Fibroblast of skin of back (primary cell): ENCODE data around the gene SMKR1. TPM values are rescaled to one million over a fixed set of nuclear protein-coding genes. Genes with fewer than 3 reads are reported as not detected.
"Not testable (repeated sequence)": the region's sequence is repeated elsewhere in the genome, so short reads cannot be mapped to it uniquely, and the experiment has no call there.

ENCODE experiments used
- DNase-seq: peaks from one replicate; pipeline ENCODE4 v3.0.0-alpha.2; 2013
- polyA plus RNA-seq, 2 experiments: library from polyadenylated mRNA; unstranded; fragments of 120-200 nt; gene quantifications; one replicate each; pipeline ENCODE4 v1.2.1, GENCODE V29; 2013; ENCODE audit not compliant: insufficient read length in 2 of 2

Gene SMKR1
- not detected for polyA plus RNA-seq (2013, experiment 1 of 2; ENCODE audit: insufficient read length)
- polyA plus RNA-seq (2013, experiment 2 of 2; ENCODE audit: insufficient read length), result not detected

DNA sequence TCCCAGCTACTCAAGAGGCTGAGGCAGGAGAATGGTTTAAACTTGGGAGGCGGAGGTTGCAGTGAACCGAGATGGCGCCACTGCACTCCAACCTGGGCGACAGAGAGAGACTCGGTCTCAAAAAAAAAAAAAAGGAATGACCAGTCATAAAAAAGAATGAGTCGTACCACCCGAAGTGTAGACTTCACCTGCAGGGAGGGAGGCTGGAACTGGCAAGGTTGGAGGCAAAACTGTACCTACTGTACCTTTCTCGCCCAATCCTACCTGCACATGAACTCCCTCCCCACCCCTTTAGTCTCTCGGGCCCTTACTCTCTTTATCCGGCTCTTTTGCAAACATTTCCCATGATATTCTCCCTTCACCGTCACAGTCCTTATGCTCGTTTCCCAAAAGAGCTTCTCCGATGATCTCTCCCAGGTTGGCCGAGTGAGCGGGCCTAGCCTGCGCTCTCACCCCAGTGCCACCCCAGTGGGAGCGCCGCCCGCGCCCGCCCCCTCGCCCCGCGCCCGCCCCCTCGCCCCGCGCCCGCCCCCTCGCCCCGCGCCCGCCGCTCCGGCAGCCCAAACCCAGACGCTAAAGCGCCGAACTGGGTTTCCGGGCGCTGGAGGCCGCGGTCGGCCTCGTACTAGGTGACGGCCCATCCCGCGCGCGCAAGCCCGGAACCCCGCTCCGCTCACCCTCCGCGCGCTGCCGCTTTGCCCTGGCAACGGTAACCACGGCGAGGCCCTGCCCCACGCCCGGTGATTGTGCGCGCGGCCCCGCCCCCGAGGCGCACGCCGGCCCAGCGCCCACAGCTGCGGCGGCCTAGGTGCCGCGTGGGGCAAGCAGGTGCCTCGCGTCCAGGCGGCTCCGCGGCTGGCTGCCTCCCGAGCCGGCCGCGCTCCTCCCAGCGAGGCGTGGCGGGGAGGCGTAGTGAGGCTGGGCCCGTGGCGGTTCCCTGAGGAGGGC, at the start of gene SMKR1:
TSS of gene SMKR1 (plus strand) at position 772 of the 948 bp plus-strand sequence. CDS start 294 bp downstream, outside the sequence.
- peak; percentile 49 for DNase-seq

DNA sequence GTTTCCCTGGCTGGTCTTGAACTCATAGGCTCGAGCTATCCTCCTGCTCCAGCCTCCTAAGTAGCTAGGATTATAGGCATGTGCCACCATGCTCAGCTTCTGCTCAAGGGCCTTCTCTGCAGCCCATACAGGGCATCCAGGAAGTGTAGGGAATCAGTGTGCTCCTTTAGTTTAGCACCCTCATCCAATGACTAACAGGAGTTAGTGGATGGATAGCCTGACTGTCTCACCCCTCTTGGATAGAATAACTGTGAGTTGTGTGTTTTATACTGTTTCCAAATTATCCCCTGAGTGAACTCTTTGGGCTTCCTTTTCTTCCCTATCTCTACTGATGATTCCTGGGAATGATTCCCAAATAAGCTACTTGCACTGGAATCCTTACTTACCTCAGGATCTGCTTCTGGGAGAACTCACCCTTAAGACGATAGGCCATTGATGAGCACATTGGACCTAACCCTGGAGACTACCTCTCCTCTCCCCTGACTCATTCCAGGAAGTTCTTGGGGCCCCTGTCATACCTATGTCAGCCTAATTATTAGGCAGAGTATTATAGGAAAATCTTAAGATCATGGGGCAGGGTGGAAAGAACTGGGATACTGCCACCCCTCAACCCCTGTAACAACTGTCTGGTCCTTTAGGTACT, 49.6 kb upstream of the SMKR1 start:
- DNase-seq, result no peak

DNA sequence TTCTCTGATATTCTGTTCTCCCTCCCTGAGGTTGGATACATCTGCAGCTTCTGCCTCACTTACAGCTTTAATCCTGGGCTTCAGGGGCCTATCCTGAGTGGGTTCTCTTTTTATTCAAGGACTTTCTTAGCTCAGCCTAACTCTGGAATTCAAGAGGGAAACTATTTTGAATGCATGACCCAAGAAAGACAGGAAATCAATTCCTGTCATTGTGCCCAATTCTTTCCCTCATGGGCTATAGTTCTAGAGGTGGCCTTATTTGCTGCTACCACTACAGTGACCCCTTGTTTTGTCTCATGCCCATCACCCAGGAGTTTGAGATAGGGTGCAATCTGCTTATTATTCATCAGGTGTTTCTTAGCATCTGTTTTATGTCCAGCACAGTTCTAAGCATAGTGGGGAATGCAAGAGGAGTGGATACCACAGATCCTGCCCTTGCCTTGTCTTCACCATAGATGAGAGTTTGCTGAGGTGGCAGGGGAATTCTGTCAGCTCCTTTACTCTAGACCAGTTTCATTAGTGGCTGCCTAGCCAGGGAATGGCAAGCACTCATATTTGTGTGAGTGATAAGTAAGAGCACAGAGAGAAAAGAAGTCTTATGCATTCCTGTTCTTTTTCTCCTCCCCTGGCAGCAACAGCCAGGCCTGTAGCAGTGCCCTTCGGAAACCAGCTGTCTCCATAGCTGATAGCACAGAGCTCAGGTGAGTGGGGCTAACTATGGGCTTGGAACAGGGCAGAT, 48.7 kb upstream of the SMKR1 start:
- no peak for DNase-seq

DNA sequence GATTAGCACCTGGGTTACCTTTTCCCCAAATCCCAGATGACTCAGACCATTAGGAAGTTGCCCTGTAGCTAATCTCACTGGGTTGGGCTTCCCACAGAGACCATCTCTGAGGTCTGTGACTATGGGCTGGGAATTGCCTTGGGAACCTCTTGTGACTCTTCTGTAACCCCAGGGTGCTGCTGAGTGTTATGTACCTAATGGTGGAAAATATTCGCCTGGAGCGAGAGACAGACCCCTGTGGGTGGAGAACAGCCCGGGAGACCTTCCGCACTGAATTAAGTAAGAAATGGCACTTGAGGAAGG, 48.1 kb upstream of the SMKR1 start:
- no peak for DNase-seq

DNA sequence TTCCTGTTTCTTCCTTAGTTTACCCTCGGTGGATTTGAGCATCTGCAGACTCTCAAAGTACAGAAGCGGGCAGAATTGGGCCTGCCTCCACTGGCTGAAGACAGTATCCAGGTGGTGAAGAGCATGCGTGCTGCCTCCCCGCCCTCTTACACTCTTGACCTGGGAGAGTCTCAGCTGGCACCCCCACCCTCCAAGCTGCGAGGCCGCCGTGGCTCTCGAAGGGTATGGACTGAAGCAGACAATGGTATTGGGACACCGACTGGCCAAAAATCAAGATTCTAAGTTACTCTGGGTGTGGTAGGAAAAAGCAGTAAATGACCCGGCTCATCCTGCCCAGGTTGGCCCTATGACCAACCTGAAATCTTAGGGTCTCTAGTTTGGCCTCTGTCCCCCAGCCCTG, 45.9 kb upstream of the SMKR1 start:
- DNase-seq, result no peak

DNA sequence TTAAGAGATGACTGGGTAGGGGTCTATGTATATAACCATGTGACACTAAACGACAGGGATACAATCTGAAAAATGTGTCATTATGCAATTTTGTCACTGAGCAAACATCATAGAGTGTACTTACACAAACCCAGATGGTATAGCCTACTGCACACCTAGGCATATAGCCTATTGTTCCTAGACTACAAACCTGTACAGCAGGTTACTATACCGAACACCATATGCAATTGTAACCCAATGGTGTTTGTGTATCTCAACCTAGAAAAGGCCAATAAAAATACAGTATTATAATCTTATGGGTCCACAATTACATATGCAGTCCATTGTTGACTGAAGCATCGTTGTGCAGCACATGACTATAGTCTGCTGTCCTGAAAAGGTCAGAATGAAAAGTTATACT, 45.2 kb upstream of the SMKR1 start:
- DNase-seq, result no peak

DNA sequence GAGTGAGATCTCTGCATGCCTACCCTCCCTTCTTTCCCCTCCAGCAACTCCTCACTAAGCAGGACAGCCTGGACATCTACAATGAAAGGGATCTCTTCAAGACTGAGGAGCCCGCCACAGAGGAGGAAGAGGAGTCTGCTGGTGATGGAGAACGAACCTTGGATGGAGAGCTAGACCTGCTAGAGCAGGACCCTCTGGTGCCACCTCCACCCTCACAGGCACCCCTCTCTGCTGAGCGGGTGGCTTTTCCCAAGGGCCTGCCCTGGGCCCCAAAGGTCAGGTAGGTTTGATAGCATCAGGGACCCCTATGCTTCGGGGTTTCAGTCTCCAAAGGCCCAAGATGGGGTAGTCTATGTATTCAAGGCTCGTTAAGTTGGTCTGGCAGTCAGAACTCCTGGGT, 44.2 kb upstream of the SMKR1 start:
- DNase-seq, result no peak

DNA sequence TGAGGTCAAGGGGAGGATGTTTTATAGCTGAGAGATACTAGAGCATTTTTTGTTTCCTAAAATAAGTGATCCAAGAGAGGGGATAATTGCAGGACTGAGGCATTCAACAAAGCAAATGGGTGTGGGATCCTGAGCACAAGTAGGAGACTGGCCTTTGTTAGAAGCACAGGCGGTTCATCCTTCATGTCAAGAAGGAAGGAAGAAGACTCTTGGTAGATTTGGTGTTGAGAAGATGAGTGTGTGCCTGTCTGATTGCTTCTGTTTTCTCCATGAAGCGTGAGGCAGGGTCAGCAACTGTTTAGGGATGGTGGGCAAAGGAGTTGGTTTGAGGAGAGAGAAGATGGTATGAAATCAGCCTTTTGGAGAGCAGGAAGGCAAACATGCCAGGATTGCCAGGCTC, 40.5 kb upstream of the SMKR1 start:
- DNase-seq, result no peak

DNA sequence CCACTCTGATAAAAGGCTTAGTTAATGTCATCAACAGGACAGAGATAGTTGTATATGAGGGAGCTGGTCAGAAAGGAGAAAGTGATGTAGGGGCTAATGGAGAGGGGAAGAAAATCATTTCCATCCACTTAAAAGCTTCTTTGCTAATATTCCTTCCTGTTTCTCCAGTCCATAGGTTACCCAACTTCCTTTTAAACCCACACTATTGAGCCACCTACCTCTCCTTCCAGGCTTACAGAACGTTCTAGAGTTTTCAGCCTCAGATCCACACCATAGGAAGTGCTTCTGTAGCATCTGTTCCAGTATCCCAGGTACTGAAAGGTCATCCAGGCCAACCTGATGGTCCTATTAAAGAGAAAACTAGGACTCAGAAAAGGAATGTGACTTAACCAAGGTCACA, 39.9 kb upstream of the SMKR1 start:
- no peak for DNase-seq

DNA sequence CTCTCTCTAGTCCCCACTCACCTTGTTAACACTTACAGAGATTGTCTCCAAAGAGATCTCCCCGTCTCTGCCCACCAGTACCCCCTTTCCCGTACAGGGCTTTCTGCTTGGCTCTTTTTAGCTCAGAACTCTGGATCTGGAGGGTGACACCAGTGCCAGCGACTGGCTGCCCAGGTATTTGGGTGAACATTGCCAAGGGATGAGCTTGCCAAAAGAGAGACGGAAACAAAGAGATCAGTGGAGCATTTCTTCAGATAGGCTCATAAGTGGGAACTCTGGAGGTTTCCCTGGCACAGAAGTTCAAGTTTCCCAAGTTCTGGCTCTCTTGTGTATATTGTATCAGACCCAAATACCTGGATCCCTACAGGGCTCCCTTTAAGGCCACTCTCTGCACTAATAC, 38.1 kb upstream of the SMKR1 start:
- DNase-seq, result no peak

DNA sequence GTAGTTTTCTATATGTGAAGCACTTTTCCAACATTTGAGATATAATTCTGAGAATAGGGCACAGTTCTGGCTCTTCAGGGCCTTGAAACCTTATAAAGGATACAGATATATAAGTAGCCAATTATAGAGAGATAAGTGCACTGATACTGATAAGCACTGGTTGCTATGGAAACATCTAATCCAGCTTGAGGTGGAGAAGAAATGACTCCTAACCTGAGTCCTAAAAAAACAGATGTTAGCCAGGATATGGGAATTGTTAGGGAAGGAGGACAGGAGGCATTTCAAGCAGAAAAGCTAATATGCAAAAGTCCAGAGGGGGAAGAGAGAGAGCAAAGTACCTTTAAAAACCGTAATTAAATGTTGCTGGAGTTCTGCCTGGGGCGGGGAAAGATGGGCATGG, 37.3 kb upstream of the SMKR1 start:
- no peak for DNase-seq

DNA sequence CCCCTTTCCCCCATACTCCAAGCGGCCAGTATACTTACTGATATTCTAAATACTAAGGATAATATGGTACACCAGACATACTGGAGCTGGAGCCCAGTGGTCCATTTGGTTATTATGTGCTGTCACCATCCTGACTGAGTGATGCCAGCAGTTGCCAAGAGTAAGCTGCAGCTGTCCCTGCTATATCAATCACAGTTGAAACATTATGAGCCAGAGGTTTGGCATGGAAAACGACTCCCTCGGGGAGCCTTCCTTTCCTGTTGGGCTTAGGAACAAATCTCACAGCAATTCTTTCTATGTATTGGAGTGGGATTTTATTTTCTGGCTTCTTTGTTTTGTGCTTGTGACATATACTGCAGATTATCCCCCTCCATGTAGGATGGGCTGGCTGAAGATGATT, 35.5 kb upstream of the SMKR1 start:
- peak; percentile 22 for DNase-seq

DNA sequence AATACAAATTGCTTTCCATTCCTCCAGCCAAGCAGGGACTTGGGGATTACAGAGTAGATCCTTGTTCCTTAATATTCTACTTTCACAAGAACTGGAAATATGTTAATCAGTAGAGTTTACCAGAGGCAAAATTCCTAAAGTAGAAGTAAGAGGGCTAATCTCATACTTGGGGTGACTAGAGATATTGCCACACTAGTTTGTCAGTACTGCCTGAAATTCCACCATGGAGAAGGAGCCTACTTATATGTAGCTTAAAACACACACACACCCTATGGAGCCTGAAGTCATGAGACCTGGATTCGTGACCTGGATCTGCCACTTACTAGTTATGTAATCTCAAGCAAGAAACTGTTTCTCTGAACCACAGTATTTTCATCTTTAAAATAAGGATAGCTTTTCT, 34.2 kb upstream of the SMKR1 start:
- peak; percentile 43 for DNase-seq

DNA sequence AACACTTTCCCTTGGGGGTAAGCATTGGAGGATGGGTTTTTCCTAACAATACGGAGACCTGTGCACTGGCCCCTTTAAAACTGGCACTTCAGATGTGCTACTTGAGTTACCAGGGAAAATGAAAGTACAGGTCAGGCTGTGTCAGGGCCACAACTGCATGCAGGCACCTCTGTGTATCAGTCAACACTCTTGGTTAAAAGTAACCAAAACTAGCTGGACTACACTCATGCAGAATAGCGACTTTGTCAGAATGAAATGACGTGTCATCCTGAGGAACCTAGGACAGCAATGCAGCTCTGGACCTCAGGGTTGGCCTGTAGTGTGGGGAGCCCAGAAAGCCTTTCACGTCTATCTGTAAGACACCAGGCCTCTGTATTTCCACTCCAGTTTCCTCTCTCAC, 33.8 kb upstream of the SMKR1 start:
- DNase-seq, result no peak

DNA sequence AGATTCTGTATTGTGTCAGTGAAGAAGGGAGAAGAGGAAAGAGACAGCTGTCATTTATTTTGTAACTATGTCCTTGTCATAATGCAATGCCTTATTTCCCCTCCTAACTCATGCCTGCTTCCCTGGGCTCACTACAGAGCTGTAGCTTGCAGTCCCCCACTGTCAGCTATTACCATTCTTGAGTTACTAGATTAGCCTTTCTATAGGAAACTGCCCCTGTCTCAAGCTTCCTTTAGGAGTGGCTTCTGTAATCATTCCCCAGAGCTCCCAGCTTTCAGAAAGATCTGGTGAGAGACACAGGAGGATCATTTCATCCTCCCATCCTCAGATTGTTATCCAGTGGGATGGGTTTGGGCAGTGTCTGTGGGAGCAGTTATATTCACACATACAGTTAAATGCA, 32.4 kb upstream of the SMKR1 start:
- DNase-seq, result no peak

DNA sequence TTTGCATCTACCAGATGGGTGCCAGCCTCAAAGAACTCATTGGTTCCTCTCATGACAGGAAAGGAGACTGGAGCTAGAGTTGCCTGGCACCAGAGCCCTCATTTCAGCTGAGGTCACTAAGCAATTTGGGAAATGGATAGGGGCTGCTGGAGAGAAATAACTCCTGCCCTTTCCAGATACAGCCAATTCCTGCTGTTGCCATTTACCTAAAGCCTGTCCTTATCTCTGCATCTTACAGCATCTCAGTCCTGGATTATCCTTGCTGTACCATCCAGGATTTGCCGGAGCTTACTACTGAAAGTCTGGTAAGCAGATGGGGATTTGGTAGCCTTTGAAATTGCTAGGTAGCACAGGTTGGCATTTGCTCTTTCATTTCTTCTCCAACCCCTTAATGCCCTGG, 31.9 kb upstream of the SMKR1 start:
- DNase-seq, result no peak

DNA sequence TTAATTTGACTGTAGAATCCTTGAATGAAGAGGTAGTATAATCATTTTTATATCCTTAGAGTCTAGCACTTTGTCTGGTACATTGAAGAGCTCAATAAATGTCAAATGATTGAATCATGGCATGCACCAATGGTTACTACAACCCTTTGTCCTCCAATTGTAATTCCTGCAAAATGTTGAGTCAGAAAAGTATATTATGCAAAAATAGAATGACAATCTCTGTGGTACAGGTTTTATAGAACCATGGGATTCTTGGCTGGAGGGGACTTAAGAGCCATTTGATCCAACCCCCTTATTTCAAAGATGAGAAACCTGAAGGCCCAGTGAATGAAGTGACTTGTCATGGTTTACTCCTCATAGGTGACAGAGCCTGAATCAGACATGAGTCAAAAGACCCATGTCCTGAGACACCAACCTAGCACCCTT, 30.9 kb upstream of the SMKR1 start:
- no peak for DNase-seq

DNA sequence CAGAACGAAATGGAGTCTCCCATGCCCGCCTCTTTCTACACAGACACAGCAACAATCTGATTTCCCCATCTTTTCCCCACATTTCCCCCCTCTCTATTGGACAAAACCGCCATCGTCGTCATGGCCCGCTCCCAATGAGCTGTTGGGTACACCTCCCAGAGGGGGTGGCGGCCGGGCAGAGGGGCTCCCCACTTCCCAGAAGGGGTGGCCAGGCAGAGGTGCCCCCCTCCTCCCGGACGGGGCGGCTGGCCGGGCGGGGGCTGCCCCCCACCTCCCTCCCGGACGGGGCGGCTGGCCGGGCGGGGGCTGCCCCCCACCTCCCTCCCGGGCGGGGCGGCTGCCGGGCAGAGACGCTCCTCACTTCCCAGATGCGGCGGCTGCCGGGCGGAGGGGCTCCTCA, 26.4 kb upstream of the SMKR1 start:
- DNase-seq, result not testable (repeated sequence)

DNA sequence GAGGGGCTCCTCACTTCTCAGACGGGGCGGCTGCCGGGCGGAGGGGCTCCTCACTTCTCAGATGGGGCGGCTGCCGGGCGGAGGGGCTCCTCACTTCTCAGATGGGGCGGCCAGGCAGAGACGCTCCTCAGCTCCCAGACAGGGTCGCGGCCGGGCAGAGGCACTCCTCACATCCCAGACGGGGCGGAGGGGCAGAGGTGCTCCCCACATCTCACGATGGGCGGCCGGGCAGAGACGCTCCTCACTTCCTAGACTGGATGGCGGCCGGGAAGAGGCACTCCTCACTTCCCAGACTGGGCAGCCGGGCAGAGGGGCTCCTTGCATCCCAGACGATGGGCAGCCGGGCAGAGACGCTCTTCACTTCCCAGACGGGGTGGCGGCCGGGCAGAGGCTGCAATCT, 25.9 kb upstream of the SMKR1 start:
- not testable (repeated sequence) for DNase-seq

DNA sequence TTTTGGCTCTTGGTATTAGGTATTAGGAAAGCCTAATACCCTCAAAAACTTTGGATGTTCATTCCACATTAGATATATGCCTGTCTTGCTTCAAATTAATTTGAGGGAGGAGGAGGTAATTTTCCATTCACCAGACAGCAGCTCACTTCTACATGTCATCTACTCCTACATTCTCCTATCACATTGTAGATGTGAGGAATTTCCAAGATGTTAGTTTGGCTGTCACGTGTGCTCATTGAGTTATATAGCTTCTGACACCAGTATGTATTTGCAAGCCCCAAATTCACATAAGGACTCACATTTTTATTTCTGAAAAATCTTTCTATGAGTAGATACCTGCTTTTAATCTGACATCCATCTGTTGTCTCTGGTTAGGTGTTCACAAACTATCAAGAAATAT, 22.5 kb upstream of the SMKR1 start:
- no peak for DNase-seq

DNA sequence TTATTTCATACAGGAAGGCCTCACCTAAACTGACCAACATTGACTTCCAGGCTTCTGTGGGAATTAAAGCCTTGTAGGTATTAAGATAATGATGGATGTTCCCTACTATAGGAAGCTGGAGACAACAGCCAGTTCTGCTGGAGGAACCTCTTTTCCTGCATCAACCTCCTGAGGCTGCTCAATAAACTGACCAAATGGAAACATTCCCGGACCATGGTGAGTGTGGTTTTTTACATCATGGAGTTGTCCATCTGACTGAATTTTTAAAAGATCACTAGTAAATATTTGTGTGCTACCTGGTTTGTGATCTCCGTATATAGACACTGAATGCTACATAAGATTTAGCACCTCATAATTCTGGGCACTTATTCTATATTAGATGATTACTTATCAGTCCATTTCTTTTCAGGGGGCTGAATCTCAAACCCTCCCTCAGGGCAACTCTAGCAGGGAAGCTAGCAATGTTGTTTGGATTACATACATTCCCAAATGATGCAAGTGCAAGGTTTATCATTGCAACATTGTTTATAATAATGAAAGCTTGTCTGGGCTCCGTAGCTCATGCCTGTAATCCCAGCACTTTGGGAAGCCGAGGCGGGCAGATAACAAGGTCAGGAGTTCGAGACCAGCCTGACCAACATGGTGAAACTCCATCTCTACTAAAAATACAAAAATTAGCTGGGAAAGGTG, 21.5 kb upstream of the SMKR1 start:
- DNase-seq, result no peak

DNA sequence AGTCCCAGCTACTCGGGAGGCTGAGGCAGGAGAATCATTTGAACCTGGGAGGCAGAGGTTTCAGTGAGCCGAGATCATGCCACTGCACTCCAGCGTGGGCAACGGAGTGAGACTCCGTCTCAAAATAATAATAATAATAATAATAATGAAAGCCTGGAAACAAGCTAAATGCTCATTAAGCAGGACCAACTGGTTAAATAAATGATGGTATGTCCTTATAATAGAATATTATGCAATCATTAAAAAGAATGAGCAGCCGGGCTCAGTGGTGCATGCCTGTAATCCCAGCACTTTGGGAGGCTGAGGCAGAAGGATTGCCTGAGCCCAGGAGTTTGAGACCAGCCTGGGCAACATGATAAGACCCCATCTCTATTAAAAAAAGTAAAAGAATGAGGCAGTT, 21.0 kb upstream of the SMKR1 start:
- not testable (repeated sequence) for DNase-seq

DNA sequence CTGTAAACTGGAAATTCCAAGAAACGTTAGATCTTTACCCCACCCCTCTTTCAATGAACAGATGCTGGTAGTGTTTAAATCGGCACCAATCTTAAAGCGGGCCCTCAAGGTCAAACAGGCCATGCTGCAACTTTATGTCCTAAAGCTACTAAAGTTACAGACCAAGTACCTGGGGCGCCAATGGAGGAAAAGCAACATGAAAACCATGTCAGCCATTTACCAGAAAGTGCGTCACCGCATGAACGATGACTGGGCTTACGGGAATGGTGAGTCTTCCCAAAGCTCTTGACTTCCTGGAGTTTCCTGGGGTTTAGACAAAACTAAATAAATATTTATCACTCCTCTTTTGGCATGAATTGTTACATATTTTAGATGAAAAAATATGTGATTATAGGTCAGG, 19.6 kb upstream of the SMKR1 start:
- no peak for DNase-seq
